Globus pallidus (tissue), 1 donor: Measurements from ENCODE around the gene HHEX.
"Not testable (repeated sequence)": the region's sequence is repeated elsewhere in the genome, so short reads cannot be mapped to it uniquely, and the experiment has no call there.

Source experiments
- DNase-seq: peaks from one replicate; pipeline ENCODE4 v3.0.0-alpha.2; 2015; ENCODE audit warnings: low spot score

HHEX gene

GRCh38 chr10:92737484-92737883 is 47.7 kb downstream of the HHEX start:
- DNase-seq, result no peak

GRCh38 chr10:92740762-92741161 is 51.0 kb downstream of the HHEX start:
- no peak for DNase-seq

- DNase-seq, result not testable (repeated sequence)
Measured at GRCh38 chr10:92741741-92742140, 52.0 kb downstream of the HHEX start.

GRCh38 chr10:92742331-92743228 is 52.8 kb downstream of the HHEX start:
- DNase-seq, result peak; percentile 45
